Purkinje cell (primary cell): ENCODE measurements around the gene MYO1F. TPM values are rescaled to one million over a fixed set of nuclear protein-coding genes. Genes with fewer than 3 reads are reported as not detected.

Experiments used
- polyA plus RNA-seq: library from polyadenylated mRNA; unstranded; fragments of >200 nt; fragmentation: Nextera tagmentation; gene quantifications from 2 replicates; pipeline ENCODE4 v1.2.1, GENCODE V29; 2014

Gene MYO1F
- 0.29 and 1.5 TPM in 2 replicates for polyA plus RNA-seq

GRCh38 chr19:8577247-8577646 lies at the start of gene MYO1F:
Gene MYO1F (minus strand): TSS chr19:8577442. CDS start chr19:8577309, 133 bp downstream.

GRCh38 chr19:8610041-8610935 lies 33.0 kb upstream of the MYO1F start, which contains the start of gene ADAMTS10:
Gene ADAMTS10 (minus strand): TSS chr19:8610715. CDS start chr19:8605710, 5,005 bp downstream.

GRCh38 chr19:8513687-8514504 lies 63.3 kb downstream of the MYO1F start, which contains the start of gene ZNF414:
Gene ZNF414 (minus strand): TSS chr19:8514167. CDS start chr19:8514046, 121 bp downstream.

Other genes with a start within 250 kb of the MYO1F start
- not detected in 2 replicates for gene KANK3, start 234.2 kb downstream of the MYO1F start, polyA plus RNA-seq
- gene ANGPTL4, start 213.3 kb downstream of the MYO1F start, polyA plus RNA-seq, result 1.8 TPM in 1 of 2 replicates, not detected in the other
- 40.3 and 43.4 TPM in 2 replicates for gene RAB11B, start 187.1 kb downstream of the MYO1F start, polyA plus RNA-seq
- 8.4 and 12.8 TPM in 2 replicates for gene MARCHF2, start 164.1 kb downstream of the MYO1F start, polyA plus RNA-seq
- 13.6 and 16.2 TPM in 2 replicates for gene HNRNPM, start 132.5 kb downstream of the MYO1F start, polyA plus RNA-seq
- gene PRAM1, start 74.8 kb downstream of the MYO1F start, polyA plus RNA-seq, result not detected in 2 replicates
- gene ZNF414, start 63.3 kb downstream of the MYO1F start, polyA plus RNA-seq, result 0.31 TPM in 1 of 2 replicates, not detected in the other
- 0.17 TPM in 1 of 2 replicates, not detected in the other for gene ADAMTS10, start 33.3 kb upstream of the MYO1F start, polyA plus RNA-seq
- not detected in 2 replicates for gene NFILZ, start 53.2 kb upstream of the MYO1F start, polyA plus RNA-seq
- not detected in 2 replicates for gene ACTL9, start 121.4 kb upstream of the MYO1F start, polyA plus RNA-seq
- not detected in 2 replicates for gene OR2Z1, start 144.2 kb upstream of the MYO1F start, polyA plus RNA-seq